PC-3 (cell line): ENCODE measurements around the gene AIG1. TPM values are rescaled to one million over a fixed set of nuclear protein-coding genes. Genes with fewer than 3 reads are reported as not detected.

Experiments
- ATAC-seq: fragments of 200-7000 bp; cut with Tn5 transposase; 2 replicates; pipeline ENCODE4 v1.9.1; 2020; ENCODE audit warnings: mild to moderate bottlenecking, moderate library complexity
- BruUV-seq: library from RNA; stranded (reverse); fragments of 400-500 nt; replicated peaks from 2 replicates; lab custom pipeline; 2021; lab: Mats Ljungman, UMichigan
- CTCF ChIA-PET: fragments of 300-600 bp; sonication (Branson Sonifier 250); formaldehyde crosslinking; loops from one replicate; lab custom pipeline; 2022; ENCODE audit warnings: antibody characterized with exemption; lab: Charles Lee
- POLR2A ChIA-PET: fragments of 300-600 bp; sonication (Branson Sonifier 250); formaldehyde crosslinking; loops from one replicate; lab custom pipeline; 2022; ENCODE audit warnings: antibody characterized with exemption; ENCODE audit not compliant: unreplicated experiment; lab: Charles Lee
- DNase-seq: peaks from one replicate; pipeline ENCODE4 v3.0.0-alpha.2; 2015
- H2AFZ ChIP-seq: fragments of 300-600 bp; sonication (generic); 2 replicates; pipeline ENCODE4 v1.6.0; 2016; ENCODE audit warnings: antibody characterized with exemption, low read length
- H3F3A ChIP-seq: fragments of 300-600 bp; sonication (generic); one replicate; pipeline ENCODE4 v1.6.0; 2017; ENCODE audit warnings: antibody characterized with exemption, low read length, control low read depth, mild to moderate bottlenecking; ENCODE audit not compliant: unreplicated experiment
- H3K27ac ChIP-seq: fragments of 300-600 bp; sonication (generic); 2 replicates; pipeline ENCODE4 v1.5.1; 2016; ENCODE audit warnings: mild to moderate bottlenecking, low read length
- H3K27me3 ChIP-seq: fragments of 300-600 bp; sonication (generic); 2 replicates; pipeline ENCODE4 v1.6.1; 2016; ENCODE audit warnings: low read length, mixed read lengths
- H3K36me3 ChIP-seq: fragments of 300-600 bp; sonication (generic); 2 replicates; pipeline ENCODE4 v1.6.1; 2016; ENCODE audit warnings: low read depth, mixed run types, low read length, mixed read lengths
- H3K4me1 ChIP-seq: fragments of 300-600 bp; sonication (generic); 2 replicates; pipeline ENCODE4 v1.5.1; 2016; ENCODE audit warnings: low read length; ENCODE audit not compliant: insufficient read depth
- H3K4me2 ChIP-seq: fragments of 300-600 bp; sonication (generic); 2 replicates; pipeline ENCODE4 v1.6.0; 2016; ENCODE audit warnings: low read length
- H3K4me3 ChIP-seq: fragments of 300-600 bp; sonication (generic); 2 replicates; pipeline ENCODE4 v1.5.1; 2016; ENCODE audit warnings: mild to moderate bottlenecking, low read length, mixed read lengths
- H3K79me2 ChIP-seq: fragments of 300-600 bp; sonication (generic); 2 replicates; pipeline ENCODE4 v1.6.1; 2017; ENCODE audit warnings: low read length, mixed read lengths
- H3K9ac ChIP-seq: fragments of 300-600 bp; sonication (generic); 2 replicates; pipeline ENCODE4 v1.6.0; 2016; ENCODE audit warnings: mild to moderate bottlenecking, low read length
- H3K9me2 ChIP-seq: fragments of 300-600 bp; sonication (generic); replicated peaks from 2 replicates; pipeline ENCODE4 v1.6.1; 2016; ENCODE audit warnings: mixed run types, low read length, mixed read lengths
- H3K9me3 ChIP-seq: fragments of 300-600 bp; sonication (generic); 2 replicates; pipeline ENCODE4 v1.6.1; 2016; ENCODE audit warnings: low read length, mixed read lengths
- H4K20me1 ChIP-seq: fragments of 300-600 bp; sonication (generic); 2 replicates; pipeline ENCODE4 v1.6.1; 2016; ENCODE audit warnings: low read length, mixed read lengths
- CTCF ChIP-seq: fragments of 300-600 bp; sonication (generic); conservative IDR thresholded peaks from 2 replicates; pipeline ENCODE4 v1.5.1; 2017; ENCODE audit warnings: antibody characterized with exemption, low read depth, mild to moderate bottlenecking, low read length
- EZH2 ChIP-seq: fragments of 300-600 bp; sonication (generic); IDR thresholded peaks from one replicate; pipeline ENCODE4 v1.6.1; 2017; ENCODE audit warnings: antibody characterized with exemption, mild to moderate bottlenecking, low read length; ENCODE audit not compliant: unreplicated experiment
- EZH2phosphoT487 ChIP-seq: fragments of 300-600 bp; sonication (generic); IDR thresholded peaks from 2 replicates; pipeline ENCODE4 v1.6.1; 2018; ENCODE audit warnings: mild to moderate bottlenecking, antibody characterized with exemption, low read length, borderline replicate concordance
- intact Hi-C: fragments of 100-400 bp; cut with micrococcal nuclease; formaldehyde crosslinking; loops from 2 replicates; pipeline ENCODE4 v1.9.0; 2023
- total RNA-seq: library from RNA; depleted of rRNA; stranded (reverse); fragments of >200 nt; gene quantifications from 2 replicates; pipeline ENCODE4 v1.2.3, GENCODE V29; 2014

The AIG1 gene
- total RNA-seq, 1 experiment from 2014 or later: 32.7 TPM

DNA sequence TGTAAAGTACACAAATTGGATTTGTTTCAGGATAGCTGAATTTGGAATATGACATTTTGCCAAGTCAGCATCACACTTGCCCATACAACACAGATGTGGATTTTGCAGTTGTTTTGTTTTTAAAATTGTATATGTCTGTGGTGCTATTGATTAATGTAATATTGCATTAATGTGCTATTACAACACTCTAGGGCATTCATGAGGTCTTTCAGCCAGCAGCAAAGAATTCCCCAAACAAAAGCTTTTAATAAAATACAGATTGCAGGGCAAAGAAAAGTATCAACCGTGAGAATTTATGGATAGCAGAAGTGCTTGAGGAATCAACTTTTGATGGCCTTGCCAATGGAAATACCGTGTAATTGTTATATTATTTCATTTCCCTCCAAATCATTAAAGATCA, 144.9 kb downstream of the AIG1 start:
- Histone ChIP-seq H3K9me3 (no peaks in the 10 kb centered on the region), H4K20me1 (no peaks in the 10 kb centered on the region), H3F3A (no peaks in the 10 kb centered on the region), H3K4me1 (no peaks in the 10 kb centered on the region), H3K36me3 (no peaks in the 10 kb centered on the region), H3K27me3 (no peaks in the 10 kb centered on the region), H3K27ac (no peak overlapping the region), H3K9ac (no peak overlapping the region), H3K9me2 (no peaks in the 10 kb centered on the region), H2AFZ (no peak overlapping the region), H3K79me2 (no peaks in the 10 kb centered on the region), H3K4me2 (no peak overlapping the region), H3K4me3 (no peak overlapping the region)
- TF ChIP-seq EZH2: no peak
- TF ChIP-seq EZH2phosphoT487: no peak
- no peak for TF ChIP-seq CTCF
- ATAC-seq: no peak
- intact Hi-C loops: no loop called here
- ChIA-PET CTCF (no interaction called here), POLR2A (no interaction called here)
- no peak for DNase-seq
- no TSS peak for BruUV-seq

DNA sequence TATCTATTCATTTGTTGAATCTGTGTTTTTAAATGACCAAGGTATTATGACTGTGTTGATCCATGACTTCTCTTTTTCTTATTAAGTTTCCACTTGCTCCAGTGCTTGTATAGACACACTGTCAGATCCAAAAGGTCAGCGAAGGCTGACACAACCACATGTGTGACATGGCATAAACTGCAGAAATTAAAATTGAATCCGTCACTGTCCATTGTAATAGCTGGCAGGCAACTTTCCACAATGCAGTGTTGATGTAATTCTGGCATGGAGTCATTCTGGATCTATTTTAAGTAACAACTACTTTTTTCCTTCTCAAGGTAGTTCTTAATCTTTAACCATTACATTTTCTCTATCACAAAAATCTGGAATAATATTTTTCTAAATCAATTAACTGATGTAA, 145.3 kb downstream of the AIG1 start:
- no peak overlapping the region for H3K4me3 ChIP-seq
- no peaks in the 10 kb centered on the region for H3K79me2 ChIP-seq
- ChIA-PET POLR2A (no interaction called here), CTCF (no interaction called here)
- intact Hi-C loops: no loop called here
- no peak overlapping the region for H3K27ac ChIP-seq
- H3K9me3 ChIP-seq: no peaks in the 10 kb centered on the region
- no peaks in the 10 kb centered on the region for H3K27me3 ChIP-seq
- no peak overlapping the region for H2AFZ ChIP-seq
- no peak overlapping the region for H3K4me2 ChIP-seq
- no peaks in the 10 kb centered on the region for H4K20me1 ChIP-seq
- TF ChIP-seq EZH2: no peak
- no peak for TF ChIP-seq EZH2phosphoT487
- TF ChIP-seq CTCF: no peak
- H3K9me2 ChIP-seq: no peaks in the 10 kb centered on the region
- no peak overlapping the region for H3K9ac ChIP-seq
- no peaks in the 10 kb centered on the region for H3F3A ChIP-seq
- DNase-seq (no peak), ATAC-seq (no peak)
- H3K4me1 ChIP-seq: no peaks in the 10 kb centered on the region
- no TSS peak for BruUV-seq
- H3K36me3 ChIP-seq: no peaks in the 10 kb centered on the region

GRCh38 chr6:143206550-143206949, 145.9 kb downstream of the AIG1 start:
- Histone ChIP-seq H3K36me3 (no peaks in the 10 kb centered on the region), H3K9ac (no peak overlapping the region), H3F3A (no peaks in the 10 kb centered on the region), H3K27ac (no peak overlapping the region), H3K4me2 (no peak overlapping the region), H3K4me1 (no peaks in the 10 kb centered on the region), H3K9me2 (no peaks in the 10 kb centered on the region), H3K79me2 (no peaks in the 10 kb centered on the region), H3K9me3 (no peaks in the 10 kb centered on the region), H3K4me3 (no peak overlapping the region), H3K27me3 (no peaks in the 10 kb centered on the region), H4K20me1 (no peaks in the 10 kb centered on the region), H2AFZ (no peak overlapping the region)
- TF ChIP-seq CTCF: no peak
- no peak for TF ChIP-seq EZH2
- no peak for TF ChIP-seq EZH2phosphoT487
- no TSS peak for BruUV-seq
- CTCF ChIA-PET: no interaction called here
- DNase-seq (no peak), ATAC-seq (no peak)
- intact Hi-C loops: no loop called here
- POLR2A ChIA-PET: no interaction called here
